Measurements from ENCODE around the gene MALL. TPM values are rescaled to one million over a fixed set of nuclear protein-coding genes. Genes with fewer than 3 reads are reported as not detected.

Gene MALL
- total and polyA plus RNA-seq, 2 of the 13 experiments (the other 11 are each of a cell fraction or from before 2014, with no cell fraction given), result not detected

DNA sequence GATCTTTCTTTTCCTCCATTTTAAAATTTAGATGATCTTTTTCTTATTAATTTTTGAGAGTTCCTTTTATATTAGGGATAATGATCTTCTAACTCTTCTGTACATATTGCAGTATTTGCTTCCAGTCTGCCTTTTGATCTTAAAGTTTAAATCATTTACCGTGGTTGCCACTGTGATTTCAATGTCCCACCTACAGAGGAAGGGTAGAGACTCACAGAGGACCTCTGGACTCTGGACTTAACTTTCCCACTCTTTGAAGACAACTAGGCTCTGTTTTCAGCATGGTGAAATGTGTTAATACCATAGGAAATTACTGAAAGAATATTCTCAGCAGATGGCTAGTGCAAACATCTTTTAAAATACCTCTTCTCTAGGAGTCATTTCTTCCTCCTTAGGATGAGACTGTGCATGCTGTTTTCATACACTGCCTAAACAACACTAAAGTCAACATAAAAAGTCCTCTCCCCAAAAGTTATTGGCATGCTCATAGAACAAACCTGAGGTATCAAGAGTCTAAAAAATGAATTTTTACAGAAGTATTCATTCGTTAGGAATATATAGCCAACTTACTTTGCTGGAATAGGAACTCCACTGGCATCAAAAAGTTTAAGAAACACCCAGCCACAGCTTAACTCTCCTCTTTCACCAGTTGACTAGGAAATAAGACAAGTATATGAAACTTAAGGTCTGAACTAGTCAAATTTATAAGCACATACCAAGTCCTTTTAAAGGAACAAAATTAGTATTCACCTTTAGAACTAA, 30.7 kb upstream of the MALL start (continued):
- TF ChIP-seq HMGA1 (CRISPR knock-in tag; conservative IDR thresholded peaks at IDR 0.05), result no peak
- TF ChIP-seq ZNF251 (CRISPR knock-in tag; IDR thresholded peaks at IDR 0.05), result no peak
- TF ChIP-seq ZNF629 (CRISPR knock-in tag; conservative IDR thresholded peaks at IDR 0.05), result peak; percentile 52
- TF ChIP-seq SRSF9 (IDR thresholded peaks at IDR 0.05; ENCODE audit: borderline replicate concordance, insufficient read depth, low read depth, low read length, poor library complexity, severe bottlenecking), result no peak
- no peak for TF ChIP-seq STAT5B (CRISPR knock-in tag; IDR thresholded peaks at IDR 0.05)
- TF ChIP-seq ZNF878 (CRISPR knock-in tag; IDR thresholded peaks at IDR 0.05), result no peak
- no peak for TF ChIP-seq AGO2 (optimal IDR thresholded peaks at IDR 0.05; ENCODE audit: low read depth, low read length)
- no peak for TF ChIP-seq ZNF724P (CRISPR knock-in tag; IDR thresholded peaks at IDR 0.05; ENCODE audit: borderline replicate concordance)
- no peak for TF ChIP-seq RAD51 (IDR thresholded peaks at IDR 0.05; ENCODE audit: borderline replicate concordance)
- no peak for TF ChIP-seq NFE2L2 (IDR thresholded peaks at IDR 0.05; ENCODE audit: low read length)
- no peak for TF ChIP-seq ZNF354B (CRISPR knock-in tag; IDR thresholded peaks at IDR 0.05)
- TF ChIP-seq RCOR2 (CRISPR knock-in tag; IDR thresholded peaks at IDR 0.05), result peak; percentile 72
- TF ChIP-seq POGZ (CRISPR knock-in tag; IDR thresholded peaks at IDR 0.05), result peak; percentile 52; the same call in 1 of the 2 replicates
- no peak for TF ChIP-seq BORCS8-MEF2B (CRISPR knock-in tag; IDR thresholded peaks at IDR 0.05)
- TF ChIP-seq ZKSCAN5 (CRISPR knock-in tag; IDR thresholded peaks at IDR 0.05), result no peak
- TF ChIP-seq, protein P1, sequence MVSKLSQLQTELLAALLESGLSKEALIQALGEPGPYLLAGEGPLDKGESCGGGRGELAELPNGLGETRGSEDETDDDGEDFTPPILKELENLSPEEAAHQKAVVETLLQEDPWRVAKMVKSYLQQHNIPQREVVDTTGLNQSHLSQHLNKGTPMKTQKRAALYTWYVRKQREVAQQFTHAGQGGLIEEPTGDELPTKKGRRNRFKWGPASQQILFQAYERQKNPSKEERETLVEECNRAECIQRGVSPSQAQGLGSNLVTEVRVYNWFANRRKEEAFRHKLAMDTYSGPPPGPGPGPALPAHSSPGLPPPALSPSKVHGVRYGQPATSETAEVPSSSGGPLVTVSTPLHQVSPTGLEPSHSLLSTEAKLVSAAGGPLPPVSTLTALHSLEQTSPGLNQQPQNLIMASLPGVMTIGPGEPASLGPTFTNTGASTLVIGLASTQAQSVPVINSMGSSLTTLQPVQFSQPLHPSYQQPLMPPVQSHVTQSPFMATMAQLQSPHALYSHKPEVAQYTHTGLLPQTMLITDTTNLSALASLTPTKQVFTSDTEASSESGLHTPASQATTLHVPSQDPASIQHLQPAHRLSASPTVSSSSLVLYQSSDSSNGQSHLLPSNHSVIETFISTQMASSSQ (IDR thresholded peaks at IDR 0.05; ENCODE audit: low read depth), result peak; percentile 52
- TF ChIP-seq, protein P1 (CRISPR knock-in tag; IDR thresholded peaks at IDR 0.05; ENCODE audit: borderline replicate concordance), result peak; percentile 74; the same call in 1 of the 2 replicates
- TF ChIP-seq ZNF263 (CRISPR knock-in tag; IDR thresholded peaks at IDR 0.05), result no peak
- TF ChIP-seq, protein P2, sequence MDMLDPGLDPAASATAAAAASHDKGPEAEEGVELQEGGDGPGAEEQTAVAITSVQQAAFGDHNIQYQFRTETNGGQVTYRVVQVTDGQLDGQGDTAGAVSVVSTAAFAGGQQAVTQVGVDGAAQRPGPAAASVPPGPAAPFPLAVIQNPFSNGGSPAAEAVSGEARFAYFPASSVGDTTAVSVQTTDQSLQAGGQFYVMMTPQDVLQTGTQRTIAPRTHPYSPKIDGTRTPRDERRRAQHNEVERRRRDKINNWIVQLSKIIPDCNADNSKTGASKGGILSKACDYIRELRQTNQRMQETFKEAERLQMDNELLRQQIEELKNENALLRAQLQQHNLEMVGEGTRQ (IDR thresholded peaks at IDR 0.05; ENCODE audit: low read depth, low read length), result no peak
- TF ChIP-seq, protein P2 (CRISPR knock-in tag; IDR thresholded peaks at IDR 0.05; ENCODE audit: borderline replicate concordance), result no peak
- TF ChIP-seq, protein P3, sequence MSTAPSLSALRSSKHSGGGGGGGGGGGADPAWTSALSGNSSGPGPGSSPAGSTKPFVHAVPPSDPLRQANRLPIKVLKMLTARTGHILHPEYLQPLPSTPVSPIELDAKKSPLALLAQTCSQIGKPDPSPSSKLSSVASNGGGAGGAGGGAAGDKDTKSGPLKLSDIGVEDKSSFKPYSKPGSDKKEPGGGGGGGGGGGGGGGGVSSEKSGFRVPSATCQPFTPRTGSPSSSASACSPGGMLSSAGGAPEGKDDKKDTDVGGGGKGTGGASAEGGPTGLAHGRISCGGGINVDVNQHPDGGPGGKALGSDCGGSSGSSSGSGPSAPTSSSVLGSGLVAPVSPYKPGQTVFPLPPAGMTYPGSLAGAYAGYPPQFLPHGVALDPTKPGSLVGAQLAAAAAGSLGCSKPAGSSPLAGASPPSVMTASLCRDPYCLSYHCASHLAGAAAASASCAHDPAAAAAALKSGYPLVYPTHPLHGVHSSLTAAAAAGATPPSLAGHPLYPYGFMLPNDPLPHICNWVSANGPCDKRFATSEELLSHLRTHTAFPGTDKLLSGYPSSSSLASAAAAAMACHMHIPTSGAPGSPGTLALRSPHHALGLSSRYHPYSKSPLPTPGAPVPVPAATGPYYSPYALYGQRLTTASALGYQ (CRISPR knock-in tag; IDR thresholded peaks at IDR 0.05), result peak; percentile 79; the same call in 1 of the 2 replicates
- TF ChIP-seq CREM (IDR thresholded peaks at IDR 0.05), result peak; percentile 92
- TF ChIP-seq CREM (CRISPR knock-in tag; IDR thresholded peaks at IDR 0.05), result no peak
- TF ChIP-seq CENPT (CRISPR knock-in tag; IDR thresholded peaks at IDR 0.05; ENCODE audit: low read depth), result no peak
